NCI-H2196 treated with DMSO at 0.1 percent for 48 hours (cell line): Measurements from ENCODE around the gene KIF1A.

Experiments
- DNase-seq: peaks from one replicate; lab custom pipeline; 2025; ENCODE audit not compliant: unreplicated experiment; lab: John Stamatoyannopoulos, UW

The KIF1A gene

GRCh38 chr2:240799033-240799820 lies 20.8 kb downstream of the KIF1A start:
- no peak for DNase-seq

GRCh38 chr2:240798327-240798905 lies 21.6 kb downstream of the KIF1A start:
- no peak for DNase-seq

- no peak for DNase-seq
Measured at GRCh38 chr2:240797914-240798313, 22.1 kb downstream of the KIF1A start.

- DNase-seq = no peak
Measured at GRCh38 chr2:240797500-240797895, 22.5 kb downstream of the KIF1A start.

- no peak for DNase-seq
Measured at GRCh38 chr2:240796543-240797499, 23.2 kb downstream of the KIF1A start.

- DNase-seq = no peak
Measured at GRCh38 chr2:240795916-240796510, 24.0 kb downstream of the KIF1A start.

- DNase-seq = no peak
Measured at GRCh38 chr2:240795454-240795853, 24.6 kb downstream of the KIF1A start.

GRCh38 chr2:240794178-240794721 lies 25.8 kb downstream of the KIF1A start:
- no peak for DNase-seq

GRCh38 chr2:240793313-240794177 lies 26.5 kb downstream of the KIF1A start:
- no peak for DNase-seq

GRCh38 chr2:240792629-240793312 lies 27.2 kb downstream of the KIF1A start:
- DNase-seq = no peak

- no peak for DNase-seq
Measured at GRCh38 chr2:240791821-240792628, 28.0 kb downstream of the KIF1A start.

GRCh38 chr2:240791221-240791800 lies 28.7 kb downstream of the KIF1A start:
- DNase-seq = no peak

GRCh38 chr2:240790370-240791220 lies 29.4 kb downstream of the KIF1A start:
- DNase-seq = no peak

- no peak for DNase-seq
Measured at GRCh38 chr2:240789501-240790369, 30.3 kb downstream of the KIF1A start.

- no peak for DNase-seq
Measured at GRCh38 chr2:240789051-240789453, 31.0 kb downstream of the KIF1A start.

GRCh38 chr2:240788482-240788881 lies 31.5 kb downstream of the KIF1A start:
- no peak for DNase-seq
